CD14-positive monocyte (primary cell): ENCODE measurements around the gene PLEKHA7. TPM values are rescaled to one million over a fixed set of nuclear protein-coding genes. Genes with fewer than 3 reads are reported as not detected.
A peak's percentile ranks its signal among the peaks of the same experiment; 100 is the strongest.

Source experiments
- DNase-seq, 3 donors: peaks; one replicate each; pipeline ENCODE4 v3.0.0-alpha.2; 2011 to 2022
- H2AFZ ChIP-seq: 2 replicates; pipeline ENCODE4 v1.6.0; 2012; ENCODE audit warnings: mild to moderate bottlenecking, low read depth, low read length, inconsistent platforms; ENCODE audit not compliant: insufficient read depth, poor library complexity, severe bottlenecking
- H3K27ac ChIP-seq, 2 donors: 1 replicate in 1 of 2; 2 replicates in 1 of 2; pipeline ENCODE4 v1.5.1; 2012 to 2013; ENCODE audit warnings: low read length in 2 of 2, control low read depth in 1 of 2, inconsistent platforms in 1 of 2, low read depth in 1 of 2, mild to moderate bottlenecking in 1 of 2
- H3K27me3 ChIP-seq, 2 donors: one replicate each; pipeline versions ENCODE4 v1.6.0 to v1.6.1; 2011 to 2013; ENCODE audit warnings: low read length in 2 of 2; ENCODE audit not compliant: control insufficient read depth in 2 of 2, insufficient read depth in 2 of 2
- H3K36me3 ChIP-seq, 2 donors: replicated peaks in 1 of 2; 1 replicate in 1 of 2; 2 replicates in 1 of 2; pipeline versions ENCODE4 v1.5.1 to v1.6.1; 2012 to 2013; ENCODE audit warnings: low read length in 2 of 2, control low read depth in 1 of 2, inconsistent platforms in 1 of 2, mild to moderate bottlenecking in 1 of 2; ENCODE audit not compliant: insufficient read depth in 2 of 2, control insufficient read depth in 1 of 2
- H3K4me1 ChIP-seq, 2 donors: 1 replicate in 1 of 2; 2 replicates in 1 of 2; pipeline versions ENCODE4 v1.5.1 to v1.6.1; 2012 to 2013; ENCODE audit warnings: low read length in 2 of 2, control low read depth in 1 of 2, inconsistent platforms in 1 of 2, mild to moderate bottlenecking in 1 of 2, moderate library complexity in 1 of 2; ENCODE audit not compliant: insufficient read depth in 2 of 2, control insufficient read depth in 1 of 2
- H3K4me2 ChIP-seq: replicated peaks from 2 replicates; pipeline ENCODE3; 2012; ENCODE audit warnings: low read length, moderate library complexity, mild to moderate bottlenecking; ENCODE audit not compliant: poor library complexity, severe bottlenecking; ENCODE audit errors: extremely low read depth
- H3K4me3 ChIP-seq, 3 experiments: fragments of 200-600 bp in 1 of 3; sonication (generic) in 1 of 3; replicated peaks in 1 of 3; 1 replicate in 2 of 3; 2 replicates in 1 of 3; pipeline ENCODE4 v1.5.1; 2011 to 2013; ENCODE audit warnings: low read length in 3 of 3, mild to moderate bottlenecking in 3 of 3, control low read depth in 2 of 3, low read depth in 2 of 3, inconsistent platforms in 1 of 3, moderate library complexity in 1 of 3
- H3K79me2 ChIP-seq: 2 replicates; pipeline ENCODE4 v1.6.0; 2012; ENCODE audit warnings: mild to moderate bottlenecking, control low read depth, inconsistent platforms, low read length, moderate library complexity; ENCODE audit not compliant: insufficient read depth
- H3K9ac ChIP-seq: 2 replicates; pipeline ENCODE4 v1.6.0; 2017; ENCODE audit warnings: low read length, mild to moderate bottlenecking; ENCODE audit not compliant: insufficient read depth, poor library complexity, severe bottlenecking
- H3K9me3 ChIP-seq, 2 donors: replicated peaks in 1 of 2; 1 replicate in 1 of 2; 2 replicates in 1 of 2; pipeline versions ENCODE4 v1.5.1 to v1.6.1; 2012 to 2013; ENCODE audit warnings: low read length in 2 of 2, control low read depth in 1 of 2; ENCODE audit not compliant: control insufficient read depth in 1 of 2, insufficient read depth in 1 of 2
- H4K20me1 ChIP-seq: 2 replicates; pipeline ENCODE4 v1.6.0; 2012; ENCODE audit warnings: mild to moderate bottlenecking, low read length, control low read depth, moderate library complexity; ENCODE audit not compliant: insufficient read depth
- H3K27ac Mint-ChIP-seq, 7 donors: one replicate each; pipeline ENCODE4 v1.8.0; 2020; ENCODE audit warnings: mild to moderate bottlenecking in 7 of 7, mixed read lengths in 7 of 7, moderate library complexity in 6 of 7, inconsistent platforms in 2 of 7
- H3K27me3 Mint-ChIP-seq, 3 donors: one replicate each; pipeline ENCODE4 v1.8.0; 2021 to 2022; ENCODE audit warnings: low read depth in 3 of 3, mild to moderate bottlenecking in 3 of 3, mixed read lengths in 3 of 3, moderate library complexity in 3 of 3, inconsistent platforms in 1 of 3
- H3K36me3 Mint-ChIP-seq, 2 donors: one replicate each; pipeline ENCODE4 v1.8.0; 2020; ENCODE audit warnings: mixed read lengths in 2 of 2, inconsistent platforms in 1 of 2, mild to moderate bottlenecking in 1 of 2
- H3K4me1 Mint-ChIP-seq: one replicate; pipeline ENCODE4 v1.8.0; 2020; ENCODE audit warnings: mild to moderate bottlenecking, mixed read lengths
- H3K4me3 Mint-ChIP-seq, 2 donors: one replicate each; pipeline ENCODE4 v1.8.0; 2020; ENCODE audit warnings: mild to moderate bottlenecking in 2 of 2, mixed read lengths in 2 of 2, moderate library complexity in 1 of 2
- H3K9me3 Mint-ChIP-seq, 7 donors: one replicate each; pipeline ENCODE4 v1.8.0; 2020 to 2022; ENCODE audit warnings: mixed read lengths in 7 of 7, mild to moderate bottlenecking in 6 of 7, moderate library complexity in 6 of 7, inconsistent platforms in 2 of 7
- CTCF ChIP-seq: fragments of 200-600 bp; IDR thresholded peaks from one replicate; pipeline ENCODE4 v1.8.0; 2022; ENCODE audit warnings: antibody characterized with exemption, mild to moderate bottlenecking
- WGBS: methylation state at CpG from one replicate; pipeline ENCODE4 v1.1.5; 2013; ENCODE audit warnings: missing lambda C conversion rate; ENCODE audit not compliant: insufficient coverage; 5-methylcytosine and 5-hydroxymethylcytosine counted together
- intact Hi-C, 2 donors: fragments of 100-400 bp; cut with micrococcal nuclease; formaldehyde crosslinking; loops; one replicate each; pipeline versions ENCODE4 v1.15.0 to v1.15.1; 2023
- polyA plus RNA-seq, 3 donors: library from polyadenylated mRNA; depleted of rRNA in 1 of 3; unstranded in 2 of 3; stranded (reverse) in 1 of 3; fragments of 300-500 nt in 2 of 3; fragments of >200 nt in 1 of 3; fragmentation: Illumina TruSeq in 2 of 3; gene quantifications; 1 replicate in 2 of 3; 2 replicates in 1 of 3; pipeline ENCODE4 v1.2.3, GENCODE V29; 2012 to 2021

Gene PLEKHA7
- polyA plus RNA-seq, 3 donors: 0.05 to 0.92 (median 0.22) TPM

GRCh38 chr11:16817351-16817750, 196.9 kb downstream of the PLEKHA7 start:
- Mint-ChIP-seq H3K9me3 (peaks cover 0 to 3% (median 0%) of the 10 kb centered on the region in 7 donors), H3K4me1 (peaks cover 65% of the 10 kb centered on the region), H3K27ac (peak overlapping the region in 6 of 7 donors; percentile 26 to 80 (median 72)), H3K4me3 (no peak overlapping the region), H3K36me3 (no peaks in the 10 kb centered on the region), H3K27me3 (peaks cover 0 to 5% (median 1%) of the 10 kb centered on the region in 3 donors)
- peak overlapping the region; percentile 18 for H3K4me2 ChIP-seq
- no peak overlapping the region for H3K4me3 ChIP-seq
- intact Hi-C loops: no loop called here
- H3K27me3 ChIP-seq: no peaks in the 10 kb centered on the region
- H3K9ac ChIP-seq: no peak overlapping the region
- peak overlapping the region; percentile 2 to 55 for H3K27ac ChIP-seq
- H3K79me2 ChIP-seq: no peaks in the 10 kb centered on the region
- no peaks in the 10 kb centered on the region for H3K36me3 ChIP-seq
- H4K20me1 ChIP-seq: no peaks in the 10 kb centered on the region
- peak; percentile 61 to 72 (median 64) for DNase-seq
- 0% methylated on average over 3 of the region's 4 CpGs for WGBS
- H3K4me1 ChIP-seq: peaks cover 59 to 62% of the 10 kb centered on the region in 2 donors
- no peaks in the 10 kb centered on the region for H3K9me3 ChIP-seq
- no peak for TF ChIP-seq CTCF
- H2AFZ ChIP-seq: no peak overlapping the region

- intact Hi-C loops: no loop called here
Observed at GRCh38 chr11:16816358-16817270, 197.6 kb downstream of the PLEKHA7 start.

More at GRCh38 chr11:16816358-16817270, 197.6 kb downstream of the PLEKHA7 start:
- H3K9me3 Mint-ChIP-seq: peaks cover 0 to 3% (median 0%) of the 10 kb centered on the region in 7 donors
- peak overlapping the region; percentile 2 to 55 for H3K27ac ChIP-seq
- no peak for TF ChIP-seq CTCF
- H2AFZ ChIP-seq: no peak overlapping the region
- H3K27me3 Mint-ChIP-seq: peaks cover 0 to 2% (median 1%) of the 10 kb centered on the region in 3 donors
- H3K4me1 ChIP-seq: peaks cover 61 to 62% of the 10 kb centered on the region in 2 donors
- H3K9me3 ChIP-seq: no peaks in the 10 kb centered on the region
- DNase-seq: no peak
- 97% methylated on average over 30 of the region's 32 CpGs for WGBS
- no peak overlapping the region for H3K4me3 Mint-ChIP-seq
- no peak overlapping the region for H3K4me3 ChIP-seq
- H3K27ac Mint-ChIP-seq: peak overlapping the region in 6 of 7 donors; percentile 26 to 91 (median 78)
- H3K36me3 ChIP-seq: no peaks in the 10 kb centered on the region
- H3K27me3 ChIP-seq: no peaks in the 10 kb centered on the region
- no peaks in the 10 kb centered on the region for H3K79me2 ChIP-seq
- H3K4me1 Mint-ChIP-seq: peaks cover 72% of the 10 kb centered on the region
- no peak overlapping the region for H3K9ac ChIP-seq
- H3K36me3 Mint-ChIP-seq: no peaks in the 10 kb centered on the region
- peak overlapping the region; percentile 18 for H3K4me2 ChIP-seq
- no peaks in the 10 kb centered on the region for H4K20me1 ChIP-seq
